Thymus (tissue), 11 donors: ENCODE results near the gene PRF1. TPM values are rescaled to one million over a fixed set of nuclear protein-coding genes. Genes with fewer than 3 reads are reported as not detected.
A peak's percentile ranks its signal among the peaks of the same experiment; 100 is the strongest.

Experiments
- DNase-seq, 9 donors: peaks; one replicate each; pipeline ENCODE4 v3.0.0-alpha.2; 2013; ENCODE audit warnings: low spot score in 9 of 9, low read depth in 6 of 9, missing footprints in 1 of 9
- H3K27ac ChIP-seq, 2 donors: one replicate each; pipeline ENCODE4 v1.5.1; 2013; ENCODE audit warnings: control low read depth in 1 of 2, low read depth in 1 of 2, low read length in 1 of 2, mild to moderate bottlenecking in 1 of 2, moderate library complexity in 1 of 2
- H3K27me3 ChIP-seq, 2 donors: one replicate each; pipeline ENCODE4 v1.5.1; 2013; ENCODE audit warnings: low read length in 1 of 2; ENCODE audit not compliant: control insufficient read depth in 2 of 2, insufficient read depth in 1 of 2
- H3K36me3 ChIP-seq, 2 donors: one replicate each; pipeline ENCODE4 v1.5.1; 2013; ENCODE audit warnings: low read length in 1 of 2, mild to moderate bottlenecking in 1 of 2, moderate library complexity in 1 of 2; ENCODE audit not compliant: control insufficient read depth in 2 of 2, insufficient read depth in 2 of 2
- H3K4me1 ChIP-seq, 2 donors: one replicate each; pipeline ENCODE4 v1.5.1; 2013; ENCODE audit warnings: low read length in 2 of 2; ENCODE audit not compliant: control insufficient read depth in 2 of 2, insufficient read depth in 2 of 2
- H3K4me3 ChIP-seq, 2 donors: one replicate each; pipeline ENCODE4 v1.5.1; 2013; ENCODE audit warnings: low read length in 2 of 2, control low read depth in 1 of 2, mild to moderate bottlenecking in 1 of 2
- H3K9me3 ChIP-seq, 2 donors: one replicate each; pipeline ENCODE4 v1.5.1; 2013; ENCODE audit warnings: low read length in 1 of 2, mild to moderate bottlenecking in 1 of 2; ENCODE audit not compliant: control insufficient read depth in 2 of 2, insufficient read depth in 1 of 2
- WGBS: extraction: QIAGEN DNeasy Blood & Tissue Kit; methylation state at CpG from one replicate; pipeline ENCODE4 v1.1.7; 2013; 5-methylcytosine and 5-hydroxymethylcytosine counted together
- polyA plus RNA-seq: library from polyadenylated mRNA; stranded (reverse); fragments of 200-250 nt; gene quantifications from one replicate; pipeline ENCODE4 v1.2.3, GENCODE V29; 2013
- total RNA-seq: library from RNA; stranded (reverse); fragments of 120-200 nt; gene quantifications from one replicate; pipeline ENCODE4 v1.2.4, GENCODE V29; 2013
- donor health status: healthy.

Gene PRF1
- total and polyA plus RNA-seq, 2 donors: 9.1 to 12.3 TPM

DNA sequence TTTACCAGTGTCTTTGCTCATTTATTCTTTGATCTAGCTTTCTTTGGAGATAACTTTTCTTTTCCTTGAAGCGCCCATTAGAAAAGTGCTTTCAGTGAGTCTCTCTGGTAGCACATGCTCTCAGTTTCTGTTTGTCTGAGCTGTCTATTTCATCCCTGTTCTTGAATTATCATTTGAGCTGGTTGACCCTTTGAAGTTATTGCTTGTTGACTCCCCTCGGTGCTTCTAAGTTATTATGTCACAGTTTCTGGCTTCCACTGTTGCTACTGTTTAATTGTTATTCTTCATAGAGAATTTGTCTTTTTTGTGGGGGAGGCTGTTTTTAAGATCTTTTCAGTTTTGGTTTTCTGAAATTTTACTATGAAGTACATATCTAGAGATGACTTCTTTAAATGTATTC, 11.4 kb upstream of the PRF1 start:
- WGBS: 72% methylated on average over 2 of the region's 2 CpGs
- no peaks in the 10 kb centered on the region for H3K9me3 ChIP-seq
- no peak for DNase-seq
- H3K27me3 ChIP-seq: no peaks in the 10 kb centered on the region
- H3K4me3 ChIP-seq: no peak overlapping the region
- H3K4me1 ChIP-seq: peaks cover 0 to 4% of the 10 kb centered on the region in 2 donors
- no peaks in the 10 kb centered on the region for H3K36me3 ChIP-seq
- H3K27ac ChIP-seq: no peak overlapping the region

- Histone ChIP-seq H3K4me1 (peaks cover under 1 to 22% of the 10 kb centered on the region in 2 donors), H3K4me3 (no peak overlapping the region), H3K27me3 (no peaks in the 10 kb centered on the region), H3K9me3 (no peaks in the 10 kb centered on the region), H3K27ac (no peak overlapping the region), H3K36me3 (no peaks in the 10 kb centered on the region)
- 98% methylated on average over 4 of the region's 4 CpGs for WGBS
- DNase-seq: no peak
These were observed 5.4 kb upstream of the PRF1 start for GRCh38 chr10:70607936-70608335.

DNA sequence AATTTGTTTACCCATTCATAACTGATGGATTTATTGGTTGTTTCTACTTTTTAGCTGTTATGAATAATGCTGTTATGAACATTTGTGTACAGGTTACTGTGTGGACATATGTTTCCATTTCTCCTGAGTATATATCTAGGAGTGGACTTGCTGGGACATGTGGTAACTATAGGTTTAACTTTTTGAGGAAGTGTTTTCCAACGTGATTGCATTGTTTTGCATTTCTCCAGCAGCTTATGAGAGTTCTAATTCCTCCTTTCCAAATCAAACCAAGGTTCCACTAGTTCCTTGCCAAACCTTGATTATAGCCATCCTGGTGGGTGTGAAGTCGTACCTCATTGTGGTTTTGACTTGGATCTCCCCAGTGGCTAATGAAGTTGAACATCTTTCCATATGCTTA, 2.6 kb upstream of the PRF1 start:
- Histone ChIP-seq H3K27me3 (no peaks in the 10 kb centered on the region), H3K9me3 (no peaks in the 10 kb centered on the region), H3K4me1 (peaks cover 10 to 37% of the 10 kb centered on the region in 2 donors), H3K4me3 (no peak overlapping the region), H3K27ac (no peak overlapping the region), H3K36me3 (no peaks in the 10 kb centered on the region)
- 66% methylated on average over 2 of the region's 2 CpGs for WGBS
- DNase-seq: no peak

DNA sequence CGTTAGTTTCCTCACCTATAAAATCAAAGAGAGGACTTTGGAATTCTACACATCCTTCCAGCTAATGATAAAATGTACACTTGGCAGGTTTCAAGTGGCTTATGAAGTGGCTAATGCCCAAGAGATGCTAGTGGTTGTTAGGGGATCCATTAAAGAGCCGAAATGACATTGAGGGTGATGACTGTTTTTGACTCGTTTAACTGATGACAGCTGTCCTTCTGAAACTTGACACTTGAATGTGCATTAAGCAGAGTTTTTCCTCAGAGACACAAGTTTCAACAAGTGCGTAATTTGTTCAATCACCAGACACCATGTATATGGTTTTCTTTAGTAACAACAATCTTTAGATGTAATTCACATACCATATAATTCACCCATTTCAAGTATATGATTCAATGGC, 1.6 kb upstream of the PRF1 start:
- 98% methylated on average over 4 of the region's 4 CpGs for WGBS
- Histone ChIP-seq H3K27ac (no peak overlapping the region), H3K4me3 (no peak overlapping the region), H3K9me3 (no peaks in the 10 kb centered on the region), H3K36me3 (no peaks in the 10 kb centered on the region), H3K4me1 (peaks cover 10 to 35% of the 10 kb centered on the region in 2 donors), H3K27me3 (no peaks in the 10 kb centered on the region)
- no peak for DNase-seq

DNA sequence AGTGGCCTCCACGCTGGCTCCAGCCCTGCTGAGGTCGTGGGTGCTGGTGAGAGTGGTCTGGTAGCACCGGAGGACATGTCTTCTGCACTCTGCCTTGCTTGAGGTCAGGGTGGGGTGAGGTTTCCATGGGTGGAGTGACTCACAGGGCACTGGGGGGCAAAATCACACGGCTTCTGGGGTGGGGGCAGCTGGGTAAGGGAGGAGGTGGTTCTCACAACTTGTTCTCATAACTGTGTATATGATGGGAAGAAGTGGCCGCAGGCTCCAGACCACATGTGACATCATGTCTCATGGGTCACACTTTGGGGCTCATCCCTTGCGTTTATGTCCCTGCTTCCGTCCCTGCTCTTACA, 884 bp upstream of the PRF1 start:
- Histone ChIP-seq H3K9me3 (peaks cover 0 to 4% of the 10 kb centered on the region in 2 donors), H3K36me3 (no peaks in the 10 kb centered on the region), H3K4me1 (peaks cover 10 to 35% of the 10 kb centered on the region in 2 donors), H3K27me3 (no peaks in the 10 kb centered on the region), H3K27ac (no peak overlapping the region), H3K4me3 (no peak overlapping the region)
- DNase-seq: no peak
- WGBS: 91% methylated on average over 7 of the region's 7 CpGs

- Histone ChIP-seq H3K36me3 (peaks cover 0 to 3% of the 10 kb centered on the region in 2 donors), H3K4me1 (peaks cover 10 to 25% of the 10 kb centered on the region in 2 donors), H3K27ac (no peak overlapping the region), H3K27me3 (no peaks in the 10 kb centered on the region), H3K9me3 (peaks cover 0 to 4% of the 10 kb centered on the region in 2 donors), H3K4me3 (peak overlapping the region; percentile 23 to 29)
- WGBS: 78% methylated on average over 5 of the region's 5 CpGs
- DNase-seq: no peak
These were observed 795 bp downstream of the PRF1 start for GRCh38 chr10:70601746-70602145.

DNA sequence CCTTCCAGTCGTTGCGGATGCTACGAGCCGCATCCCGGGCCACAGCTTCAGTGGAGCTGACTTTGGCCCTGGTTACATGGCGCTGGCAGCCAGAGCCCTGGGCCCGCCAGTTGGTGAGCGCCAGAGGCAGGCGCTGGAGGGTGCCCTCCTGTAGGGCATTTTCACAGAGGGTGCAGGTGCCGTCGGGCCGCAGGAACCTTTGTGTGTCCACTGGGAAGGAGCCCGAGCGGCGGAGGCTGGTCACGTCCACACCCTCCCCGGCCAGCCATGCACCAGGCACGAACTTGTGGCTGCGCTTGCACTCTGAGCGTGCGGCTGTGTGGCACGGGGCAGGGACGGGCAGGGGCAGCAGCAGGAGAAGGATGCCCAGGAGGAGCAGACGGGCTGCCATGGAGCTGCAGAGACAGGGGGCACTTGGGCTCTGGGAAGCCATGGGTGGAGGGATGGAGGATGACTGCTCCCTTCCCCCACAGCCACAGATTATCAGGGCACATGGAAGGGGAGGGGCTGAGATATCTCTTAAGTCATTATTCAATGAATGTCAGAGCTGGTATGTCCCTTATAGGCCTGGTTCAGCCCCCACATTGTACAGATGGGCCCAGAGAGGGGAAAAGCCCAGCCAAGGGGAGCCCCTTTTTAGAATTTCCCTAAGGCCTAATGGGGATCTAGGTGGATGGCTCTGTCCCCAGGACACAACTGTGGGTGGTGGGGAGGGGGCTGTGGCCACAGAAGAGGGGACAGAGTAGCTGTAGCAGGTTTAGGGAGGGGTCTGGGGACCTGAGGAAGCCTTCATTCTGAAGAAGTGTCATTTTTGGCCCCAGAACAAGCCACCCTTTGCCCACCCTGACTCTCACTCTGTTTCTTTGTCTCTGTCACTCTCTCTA, 1.8 kb downstream of the PRF1 start:
- peaks cover 0 to 4% of the 10 kb centered on the region in 2 donors for H3K9me3 ChIP-seq
- no peak for DNase-seq
- peaks cover 10 to 27% of the 10 kb centered on the region in 2 donors for H3K4me1 ChIP-seq
- H3K27ac ChIP-seq: no peak overlapping the region
- H3K4me3 ChIP-seq: no peak overlapping the region
- WGBS: 98% methylated on average over 24 of the region's 24 CpGs
- H3K36me3 ChIP-seq: peaks cover 0 to 5% of the 10 kb centered on the region in 2 donors
- no peaks in the 10 kb centered on the region for H3K27me3 ChIP-seq

DNA sequence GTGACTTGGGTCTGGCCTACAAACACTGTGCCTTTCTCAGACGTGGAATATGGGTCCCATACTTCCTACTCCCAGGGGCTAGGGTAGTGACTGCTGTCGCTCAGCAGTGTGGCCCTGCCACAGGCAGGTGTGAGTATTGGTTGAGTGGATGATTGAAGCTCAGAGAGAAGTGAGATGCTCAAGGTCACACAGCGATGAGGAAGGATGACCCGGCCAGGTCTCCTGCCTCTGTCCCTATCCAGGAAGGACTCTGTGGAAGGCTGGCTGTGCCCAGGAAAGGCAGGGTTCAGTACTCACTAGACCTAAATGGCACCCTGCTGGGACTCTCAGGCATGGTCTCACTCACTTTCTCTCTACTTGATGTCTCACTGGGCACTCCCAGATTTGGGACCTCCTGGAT, 2.8 kb downstream of the PRF1 start:
- Histone ChIP-seq H3K27me3 (no peaks in the 10 kb centered on the region), H3K4me1 (peaks cover 10 to 27% of the 10 kb centered on the region in 2 donors), H3K9me3 (peaks cover 0 to 4% of the 10 kb centered on the region in 2 donors), H3K4me3 (no peak overlapping the region), H3K36me3 (peaks cover 0 to 5% of the 10 kb centered on the region in 2 donors), H3K27ac (no peak overlapping the region)
- DNase-seq: no peak
- 97% methylated on average over 4 of the region's 4 CpGs for WGBS

DNA sequence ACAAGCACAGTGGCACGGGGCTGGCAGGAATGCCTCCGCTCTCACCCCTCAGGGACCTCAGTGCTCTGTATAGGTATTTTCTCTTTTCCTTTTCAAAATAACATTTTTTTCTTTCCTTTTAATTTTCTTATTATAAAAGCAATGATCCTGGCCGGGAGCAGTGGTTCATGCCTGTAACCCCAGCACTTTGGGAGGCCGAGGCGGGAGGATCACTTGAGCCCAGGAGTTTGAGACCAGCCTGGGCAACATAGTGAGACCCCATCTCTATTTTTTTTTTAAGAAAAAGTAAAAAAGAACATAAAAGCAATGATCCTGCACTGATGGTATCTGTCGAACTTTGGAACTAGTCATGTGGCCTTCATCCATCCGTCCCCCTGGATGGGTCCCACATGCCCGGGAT, 3.2 kb downstream of the PRF1 start:
- Histone ChIP-seq H3K27ac (no peak overlapping the region), H3K4me1 (peaks cover 10 to 27% of the 10 kb centered on the region in 2 donors), H3K27me3 (no peaks in the 10 kb centered on the region), H3K9me3 (peaks cover 0 to 4% of the 10 kb centered on the region in 2 donors), H3K36me3 (peaks cover 0 to 5% of the 10 kb centered on the region in 2 donors), H3K4me3 (no peak overlapping the region)
- DNase-seq: no peak
- 98% methylated on average over 8 of the region's 8 CpGs for WGBS
